HL-60/S4 treated with phorbol 12-myristate 13-acetate at 8.2 ng/mL for 4 days and 3 days (cell line): ENCODE data around the gene EHMT1.

ENCODE experiments used
- in situ Hi-C: fragments of 300-500 bp; cut with MboI; formaldehyde crosslinking; loops from 2 replicates; pipeline ENCODE4 v1.15.0; 2022; ENCODE audit warnings: low sequenced_read_pairs

The EHMT1 gene

DNA sequence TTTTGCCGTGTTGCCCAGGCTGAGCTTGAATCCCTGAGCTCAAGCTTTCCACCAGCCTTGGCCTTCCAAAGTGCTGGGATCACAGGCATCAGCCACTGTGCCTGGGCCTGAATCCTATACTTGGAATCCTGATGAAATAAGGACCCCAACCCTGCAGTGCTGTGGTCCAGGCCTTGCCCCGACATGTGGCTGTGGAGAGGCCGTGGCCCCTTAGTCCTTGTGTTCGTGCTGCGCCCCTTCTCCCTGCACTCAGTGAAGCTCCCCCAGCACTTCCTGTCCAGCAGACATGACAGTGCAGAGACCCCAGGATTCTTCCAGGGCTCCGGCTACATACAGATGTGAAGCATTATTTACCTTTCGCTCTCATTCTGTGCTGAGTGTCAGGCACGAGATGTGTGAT, 52.9 kb downstream of the EHMT1 start:
- in situ Hi-C loops: no loop called here

GRCh38 chr9:137672907-137673791, 54.3 kb downstream of the EHMT1 start:
- in situ Hi-C loops: no loop called here

DNA sequence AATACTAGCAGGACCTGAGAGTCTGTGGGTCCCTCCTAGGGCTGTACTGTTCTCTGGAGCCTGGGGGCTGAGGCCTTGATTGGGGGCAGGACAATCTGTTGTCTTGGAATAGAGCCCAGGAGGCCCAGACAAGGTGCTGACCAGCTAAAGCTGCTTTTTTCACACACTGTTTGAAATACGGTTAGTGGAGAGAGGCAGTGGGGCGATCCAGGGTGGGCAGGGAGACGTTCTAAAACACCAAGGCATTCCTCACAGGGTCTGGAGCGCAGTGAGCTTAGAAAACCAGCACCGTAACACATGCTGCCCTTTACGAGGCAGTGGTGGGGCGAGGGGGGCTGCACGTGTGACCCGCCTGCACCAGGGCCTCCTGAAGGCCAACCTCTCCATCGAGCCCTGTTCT, 55.1 kb downstream of the EHMT1 start:
- in situ Hi-C loops: no loop called here

DNA sequence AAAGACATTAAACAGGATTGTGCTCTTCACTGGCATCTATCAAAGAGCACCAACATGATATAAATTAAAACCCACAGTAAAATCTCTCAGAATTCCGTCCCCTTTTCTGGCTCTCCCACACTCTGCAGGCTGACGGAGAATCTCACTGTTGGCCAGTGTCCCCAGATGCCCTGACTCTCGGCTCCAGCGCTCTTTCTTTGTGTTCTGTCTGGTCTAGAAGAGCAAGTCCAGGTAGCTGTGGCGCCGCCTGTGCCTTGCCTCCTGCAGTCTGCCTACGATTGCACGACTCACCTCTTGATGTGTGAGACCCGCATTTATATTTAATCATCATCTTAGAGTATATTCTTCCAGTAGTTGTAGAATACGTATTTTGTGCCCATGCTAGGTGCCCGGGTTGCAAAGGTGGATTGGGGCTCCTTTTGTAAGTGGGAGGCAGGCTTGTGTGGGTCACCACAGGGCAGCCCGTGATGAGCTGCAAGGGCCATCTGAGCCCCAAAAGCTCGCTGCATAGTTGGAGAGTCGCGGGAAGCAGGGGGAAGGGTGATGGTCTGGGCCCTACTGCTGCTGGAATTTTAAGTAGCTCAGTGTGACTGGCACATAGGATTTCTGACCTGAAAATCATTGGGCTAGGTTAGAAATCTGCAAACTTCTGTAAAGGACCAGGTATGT, 55.6 kb downstream of the EHMT1 start:
- in situ Hi-C loops: no loop called here

DNA sequence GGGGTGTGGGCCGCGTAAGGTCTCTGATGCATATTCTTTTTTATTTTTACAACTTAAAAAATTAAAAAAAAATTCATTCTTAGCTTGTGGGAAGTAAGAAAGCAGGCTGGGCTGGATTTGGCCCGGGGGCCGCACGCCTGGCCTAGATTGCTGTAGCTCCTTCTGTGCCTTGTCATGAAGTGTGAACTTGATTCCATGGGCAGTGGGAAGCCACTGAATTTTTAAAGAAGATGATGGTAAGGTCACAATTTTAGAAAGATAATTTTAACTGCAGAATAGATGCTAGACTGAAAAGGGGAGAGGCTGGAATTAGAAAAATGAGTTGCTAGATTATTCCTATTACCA, 56.1 kb downstream of the EHMT1 start:
- in situ Hi-C loops: no loop called here

DNA sequence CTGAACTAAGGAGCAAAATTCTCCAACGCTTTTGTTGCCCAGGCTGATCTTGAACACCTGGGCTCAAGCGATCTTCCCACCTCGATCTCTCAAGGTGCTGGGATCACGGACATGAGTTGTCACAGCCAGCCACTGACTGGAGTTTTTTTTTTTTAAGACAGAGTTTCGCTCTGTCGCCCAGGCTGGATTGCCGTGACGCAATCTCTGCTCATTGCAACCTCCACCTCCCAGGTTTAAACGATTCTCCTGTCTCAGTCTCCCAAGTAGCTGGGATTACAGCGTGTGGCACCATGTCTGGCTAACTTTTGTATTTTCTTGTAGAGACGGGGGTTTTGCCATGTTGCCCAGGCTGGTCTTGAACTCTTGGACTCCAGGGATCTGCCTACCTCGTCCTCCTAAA, 58.2 kb downstream of the EHMT1 start:
- in situ Hi-C loops: no loop called here

DNA sequence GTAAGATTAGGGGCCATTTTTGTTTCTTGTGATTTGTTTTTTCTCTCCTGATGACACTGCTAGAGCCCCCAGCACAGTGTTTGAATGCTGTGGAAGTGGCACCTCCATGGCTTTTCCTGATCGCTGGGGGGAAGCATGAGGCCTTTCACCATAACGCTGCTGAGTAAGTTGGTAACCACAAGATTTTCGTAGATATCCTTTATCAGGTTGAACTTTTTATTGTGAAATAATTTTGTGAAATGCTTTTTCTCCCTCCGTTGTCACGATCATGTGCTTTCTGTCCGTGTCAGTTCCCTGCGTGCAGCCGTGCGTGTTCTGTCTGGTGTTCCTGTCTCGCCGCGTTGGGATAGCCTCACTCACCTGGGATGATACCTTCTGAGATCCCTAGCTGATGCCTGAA, 59.4 kb downstream of the EHMT1 start:
- in situ Hi-C loops: no loop called here

DNA sequence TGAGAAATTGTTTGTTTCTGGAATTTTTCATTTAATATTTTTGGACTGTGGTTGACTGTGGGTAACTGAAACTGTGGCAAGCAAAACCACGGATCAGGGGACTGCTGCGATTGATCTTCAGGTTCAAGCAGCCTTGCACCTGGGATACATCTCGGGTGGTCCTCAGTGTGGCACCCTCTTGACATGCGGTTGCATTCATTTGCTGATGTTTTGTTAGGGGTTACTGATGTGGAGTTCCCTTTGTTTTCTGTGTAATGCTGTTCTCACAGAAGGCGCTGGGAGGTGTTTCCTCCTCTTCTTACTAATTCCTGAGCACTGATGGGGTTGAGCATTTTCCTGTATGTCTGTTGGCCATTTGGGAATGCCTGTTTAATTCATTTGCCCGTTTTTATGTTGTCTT, 60.4 kb downstream of the EHMT1 start:
- in situ Hi-C loops: no loop called here

- in situ Hi-C loops: no loop called here
Measured at GRCh38 chr9:137679695-137680305, 61.0 kb downstream of the EHMT1 start.

- in situ Hi-C loops: no loop called here
Measured at GRCh38 chr9:137680444-137681358, 61.9 kb downstream of the EHMT1 start.

DNA sequence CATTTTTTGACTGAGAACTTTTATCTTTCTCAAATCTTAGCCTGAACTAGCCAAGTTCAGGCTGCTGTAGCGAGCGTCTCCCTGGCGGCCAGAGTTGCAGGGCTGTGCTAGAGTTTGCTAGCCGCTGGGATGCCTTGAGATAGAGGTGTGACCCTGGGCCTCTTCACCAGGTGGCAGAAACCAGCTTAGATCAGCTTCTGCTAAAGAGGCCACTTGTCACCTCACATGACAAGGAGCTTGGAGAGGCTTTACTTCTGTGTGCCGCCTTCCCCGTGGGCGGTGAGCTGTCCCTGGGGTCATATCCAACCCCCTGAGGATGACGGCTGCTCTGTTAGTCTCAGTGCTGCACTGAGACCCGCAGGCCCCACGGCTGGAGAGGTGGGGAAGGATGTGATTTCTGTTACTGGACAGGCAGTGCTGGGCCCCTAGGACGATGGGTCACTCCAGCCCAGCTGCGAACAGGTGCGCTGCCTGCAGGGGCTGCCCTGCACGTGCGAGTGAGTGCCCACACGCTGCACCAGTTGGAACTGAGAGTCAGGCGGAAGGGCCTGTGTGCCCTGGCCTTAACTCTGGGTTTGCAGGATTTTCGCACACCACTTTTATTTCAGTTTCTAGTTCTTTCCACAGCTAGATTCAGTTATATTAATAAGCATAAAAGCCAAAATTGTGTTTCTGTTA, 63.8 kb downstream of the EHMT1 start:
- in situ Hi-C loops: no loop called here

GRCh38 chr9:137683262-137683864, 64.6 kb downstream of the EHMT1 start:
- in situ Hi-C loops: no loop called here

DNA sequence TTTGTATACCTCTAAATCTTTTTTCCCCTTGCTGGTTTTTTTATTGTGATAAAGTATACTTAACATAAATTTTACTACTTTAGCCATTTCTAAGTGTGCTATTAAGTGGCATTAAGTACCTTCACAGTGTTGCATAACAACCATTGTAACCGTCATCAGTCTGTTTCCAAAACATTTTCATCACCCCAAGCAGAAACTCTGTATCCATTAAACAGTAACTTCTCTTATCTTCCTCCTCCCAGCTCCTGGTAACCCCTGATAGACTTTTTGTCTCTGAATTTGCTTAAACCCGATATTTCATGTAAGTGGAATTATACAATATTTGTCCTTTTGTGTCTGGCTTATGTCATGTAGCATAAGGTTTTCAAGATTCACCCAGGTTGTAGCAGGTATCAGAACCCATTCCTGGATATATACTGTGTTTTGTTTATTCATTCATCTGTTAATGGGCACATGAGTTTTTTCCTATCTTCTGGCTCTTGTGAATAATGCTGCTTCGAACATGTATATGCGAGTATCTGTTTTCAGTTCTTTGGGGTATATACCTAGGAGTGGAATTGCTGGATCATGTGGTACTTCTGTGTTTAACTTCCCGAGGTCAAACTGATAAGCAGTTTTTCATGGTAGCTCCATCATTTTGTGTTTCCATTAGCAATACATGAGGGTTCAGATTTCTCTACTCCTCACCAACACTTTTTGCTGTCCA, 66.4 kb downstream of the EHMT1 start:
- in situ Hi-C loops: no loop called here

GRCh38 chr9:137685741-137686420, 67.1 kb downstream of the EHMT1 start:
- in situ Hi-C loops: no loop called here

DNA sequence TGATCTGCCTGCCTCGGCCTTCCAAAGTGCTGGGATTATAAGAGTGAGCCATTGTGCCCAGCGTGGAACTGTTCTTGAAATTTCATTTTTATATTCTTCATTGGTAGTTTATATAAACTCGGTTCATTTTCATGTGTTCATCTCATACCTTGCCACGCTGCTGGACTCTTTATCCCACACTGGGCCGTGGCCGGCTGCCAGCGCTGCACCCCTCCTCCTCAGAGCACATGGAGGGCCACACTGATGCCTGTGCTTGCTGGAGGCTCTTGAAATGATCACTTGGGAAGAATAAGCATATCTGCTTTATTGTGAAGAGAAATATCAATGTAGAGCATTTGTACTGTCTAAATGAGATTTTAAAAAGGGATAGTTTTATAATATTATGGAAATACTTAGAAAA, 69.5 kb downstream of the EHMT1 start:
- in situ Hi-C loops: no loop called here

- in situ Hi-C loops: no loop called here
Measured at GRCh38 chr9:137688725-137689124, 69.9 kb downstream of the EHMT1 start.

GRCh38 chr9:137689745-137690529, 71.1 kb downstream of the EHMT1 start:
- in situ Hi-C loops: no loop called here
